HG03460 (cell line): ENCODE data around the gene GTF2H1.
"Not testable (repeated sequence)": the region's sequence is repeated elsewhere in the genome, so short reads cannot be mapped to it uniquely, and the experiment has no call there.

Experiments
- ATAC-seq: cut with Tn5 transposase; IDR thresholded peaks from one replicate; pipeline ENCODE4 v1.9.1; 2021; ENCODE audit not compliant: unreplicated experiment

Gene GTF2H1

DNA sequence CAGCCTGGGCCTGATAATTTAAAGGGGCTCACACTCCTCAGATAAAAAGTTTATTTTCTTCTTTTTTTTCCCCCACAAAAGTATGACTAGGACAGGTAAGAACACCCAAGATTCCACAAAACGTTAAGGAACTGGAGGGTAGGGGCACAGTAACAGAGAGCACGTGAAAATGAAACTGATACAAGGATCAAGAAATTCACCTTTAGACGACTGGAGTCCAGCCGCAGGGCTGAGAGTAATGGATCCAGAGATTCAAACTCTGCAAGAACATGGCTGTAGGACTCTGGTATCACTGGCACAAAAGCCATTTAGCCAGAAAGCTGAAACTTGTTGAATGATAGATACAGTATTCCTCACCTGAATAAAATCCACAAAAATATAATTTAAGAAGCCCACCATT lies 4.8 kb upstream of the GTF2H1 start:
- ATAC-seq: no peak

DNA sequence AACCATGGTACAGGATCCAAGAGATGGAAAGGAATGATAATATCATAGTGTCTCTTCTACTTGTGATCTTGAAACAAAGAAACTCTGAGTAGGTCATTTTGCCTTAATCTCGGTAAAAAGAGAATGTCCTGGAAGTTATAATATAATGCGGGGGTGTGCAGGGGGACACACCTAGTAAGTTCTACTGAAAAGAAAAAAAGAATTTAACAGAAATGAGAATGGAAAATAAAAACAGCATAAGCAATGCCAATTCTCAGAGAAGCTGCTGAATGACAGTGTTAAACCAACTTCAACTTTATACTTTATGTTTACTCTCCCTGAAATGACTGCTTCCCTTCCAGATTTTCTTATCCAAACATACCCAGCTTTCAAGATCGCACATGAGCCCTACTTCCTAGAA lies 2.5 kb upstream of the GTF2H1 start:
- no peak for ATAC-seq

DNA sequence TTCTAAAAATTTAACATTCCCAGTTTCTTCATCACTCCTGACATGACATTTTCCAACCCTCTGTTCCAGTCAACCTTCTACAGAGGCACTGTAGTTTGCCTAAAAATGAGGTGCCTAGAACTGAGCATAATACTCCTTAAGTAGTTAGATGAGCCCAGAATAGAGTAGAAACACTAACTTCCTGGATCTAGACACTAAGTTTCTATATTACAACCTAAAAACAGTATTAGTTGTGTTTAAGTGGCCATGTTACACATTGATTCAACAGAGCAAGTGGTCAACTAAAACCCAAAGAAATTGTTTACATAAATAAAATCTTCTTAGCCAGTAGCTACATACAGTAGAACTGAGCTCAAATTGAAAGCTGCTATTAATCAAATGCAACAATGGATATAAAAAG lies 1.8 kb upstream of the GTF2H1 start:
- ATAC-seq: no peak

GRCh38 chr11:18321578-18321968 lies 794 bp upstream of the GTF2H1 start:
- peak; percentile 2 for ATAC-seq

GRCh38 chr11:18322818-18323570 lies 627 bp downstream of the GTF2H1 start:
- no peak for ATAC-seq

DNA sequence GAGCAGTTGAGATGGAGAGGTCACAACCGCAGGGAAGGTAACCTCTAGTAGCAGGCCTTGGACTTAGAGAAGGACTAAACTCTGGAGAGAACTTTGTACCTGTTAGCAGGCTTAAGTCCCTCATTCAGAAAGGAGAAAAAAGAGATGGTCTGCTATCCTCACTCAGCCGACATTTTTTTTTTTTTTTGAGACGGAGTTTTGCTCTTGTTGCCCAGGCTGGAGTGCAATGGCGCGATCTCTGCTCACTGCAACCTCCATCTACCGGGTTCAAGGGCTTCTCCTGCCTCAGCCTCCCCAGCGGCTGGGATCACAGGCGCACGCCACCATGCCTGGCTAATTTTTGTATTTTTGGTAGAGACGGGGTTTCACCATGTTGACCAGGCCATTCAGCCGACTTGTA lies 1.5 kb downstream of the GTF2H1 start:
- not testable (repeated sequence) for ATAC-seq

GRCh38 chr11:18324381-18324780 lies 2.0 kb downstream of the GTF2H1 start:
- no peak for ATAC-seq

DNA sequence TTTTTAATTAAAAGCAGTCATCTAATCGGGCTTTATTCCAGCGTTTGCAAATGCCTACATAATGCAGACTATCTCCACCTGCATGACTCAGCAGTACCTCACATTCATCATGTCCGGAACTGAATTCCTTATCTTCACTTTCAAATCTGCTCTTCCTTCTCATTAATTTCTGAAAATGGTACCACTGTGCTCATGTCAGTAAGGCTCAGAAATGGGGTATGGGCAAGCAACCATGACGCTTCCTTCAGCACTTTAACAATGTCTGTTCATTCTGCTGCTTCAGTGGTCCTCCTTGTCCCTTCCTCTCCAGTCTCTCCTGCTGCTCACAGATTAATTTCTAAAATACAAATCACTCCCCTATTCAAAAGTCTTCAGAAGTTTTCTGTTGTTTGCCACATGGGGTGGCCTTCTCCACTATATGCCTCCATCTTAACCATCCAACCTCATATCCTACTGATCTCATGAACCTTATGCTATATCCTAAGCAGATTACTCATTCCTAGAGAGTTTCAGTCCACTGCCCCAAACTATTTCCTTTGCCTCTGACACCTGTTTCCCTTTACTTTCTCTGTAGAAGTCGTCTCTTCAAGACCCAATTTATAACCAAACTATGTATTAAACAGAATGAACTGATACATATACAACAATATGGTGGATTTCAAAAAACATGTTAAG lies 7.0 kb downstream of the GTF2H1 start:
- ATAC-seq: peak; percentile 65

DNA sequence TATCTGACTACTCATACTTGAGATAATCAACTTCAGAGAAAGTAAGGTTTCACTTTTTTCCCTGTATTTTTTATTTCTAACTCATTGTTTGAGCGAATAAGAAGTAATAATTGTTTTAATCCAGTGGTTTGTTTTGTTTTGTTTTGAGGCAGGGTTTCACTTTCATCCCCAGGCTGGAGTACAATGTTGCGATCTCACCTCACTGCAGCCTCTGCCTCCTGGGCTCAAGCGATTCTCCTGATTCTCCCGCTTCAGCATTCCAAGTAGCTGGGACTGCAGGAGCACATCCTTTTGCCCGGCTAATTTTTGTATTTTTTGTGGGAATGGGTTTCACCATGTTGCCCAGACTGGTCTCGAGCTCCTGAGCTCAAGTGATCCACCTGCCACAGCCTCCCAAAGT lies 8.6 kb downstream of the GTF2H1 start:
- ATAC-seq: no peak

GRCh38 chr11:18332302-18332701 lies 9.9 kb downstream of the GTF2H1 start:
- no peak for ATAC-seq

DNA sequence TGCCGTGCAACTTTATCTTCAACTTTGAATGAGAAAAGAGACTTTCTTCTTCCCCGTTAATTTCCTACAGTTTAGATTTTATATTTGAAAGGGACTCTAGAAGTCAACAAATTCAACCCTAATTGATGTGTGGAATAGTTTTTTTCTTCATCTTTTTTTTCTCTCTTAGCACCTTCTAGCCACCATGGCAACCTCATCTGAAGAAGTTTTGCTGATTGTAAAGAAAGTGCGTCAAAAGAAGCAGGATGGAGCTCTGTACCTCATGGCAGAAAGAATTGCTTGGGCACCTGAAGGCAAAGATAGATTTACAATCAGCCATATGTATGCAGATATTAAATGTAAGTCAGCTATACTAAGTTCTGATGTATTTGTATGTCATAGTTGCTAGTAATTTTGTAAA lies 10.5 kb downstream of the GTF2H1 start:
- ATAC-seq: no peak

- ATAC-seq: no peak
Observed at GRCh38 chr11:18347471-18348125, 25.2 kb downstream of the GTF2H1 start.

- no peak for ATAC-seq
Observed at GRCh38 chr11:18352581-18352980, 30.2 kb downstream of the GTF2H1 start.

DNA sequence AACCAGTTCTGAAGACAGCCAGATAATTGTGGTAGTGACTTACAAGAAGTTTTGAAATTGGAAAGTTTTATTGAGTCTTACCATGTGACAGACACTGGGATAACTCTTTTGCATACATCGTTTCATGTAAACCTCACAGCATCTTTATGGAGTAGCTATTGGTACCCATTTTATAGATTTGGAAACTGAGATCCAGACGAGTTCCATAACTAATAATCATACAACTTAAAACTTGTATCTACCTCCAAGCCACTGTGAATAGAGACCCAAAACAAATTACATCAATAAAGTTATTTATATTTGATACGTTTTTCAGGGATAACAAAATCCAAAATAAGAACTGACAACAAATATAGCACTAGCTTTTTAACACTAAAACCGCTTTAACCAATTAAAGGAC lies 36.3 kb downstream of the GTF2H1 start:
- ATAC-seq: no peak

DNA sequence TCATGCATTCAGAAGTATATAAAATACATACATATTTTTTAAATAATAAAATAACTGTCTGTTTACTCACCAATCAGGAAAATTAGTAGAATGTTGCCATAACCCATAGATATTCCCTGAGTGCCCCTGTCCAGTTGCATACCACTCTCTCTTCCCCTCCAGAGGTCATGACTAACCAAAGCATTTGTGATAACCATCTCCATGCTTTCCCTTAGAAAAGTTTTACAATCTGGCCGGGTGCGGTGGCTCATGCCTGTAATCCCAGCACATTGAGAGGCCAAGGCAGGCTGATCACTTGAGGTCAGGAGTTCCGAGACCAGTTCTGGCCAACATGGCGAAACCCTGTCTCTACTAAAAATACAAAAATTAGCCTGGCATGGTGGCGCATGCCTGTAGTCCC lies 38.8 kb downstream of the GTF2H1 start:
- no peak for ATAC-seq

DNA sequence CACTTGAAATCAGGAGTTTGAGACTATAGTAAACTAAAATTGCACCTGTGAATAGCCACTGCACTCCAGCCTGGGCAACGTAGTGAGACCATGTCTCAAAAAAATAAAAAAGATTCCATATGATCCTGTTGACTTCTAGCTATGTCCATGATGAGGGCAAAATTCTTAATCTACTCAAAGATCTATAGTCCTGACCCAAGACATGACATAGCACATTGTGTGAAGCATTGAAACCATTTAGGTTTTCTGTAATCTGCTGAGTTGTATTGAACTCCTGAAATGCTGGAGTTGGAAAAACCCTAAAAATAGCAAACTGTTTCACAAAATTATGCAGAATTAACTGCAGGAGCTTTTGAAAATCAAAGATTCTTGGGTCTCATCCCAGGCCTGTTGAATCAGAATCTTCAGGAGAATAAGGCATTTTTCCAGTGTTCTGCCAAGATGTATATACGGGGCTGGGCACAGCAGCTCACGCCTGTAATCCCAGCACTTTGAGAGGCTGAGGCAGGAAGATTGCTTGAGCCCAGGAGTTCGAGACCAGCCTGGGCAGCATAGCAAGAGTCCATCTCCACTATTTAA lies 42.2 kb downstream of the GTF2H1 start:
- no peak for ATAC-seq

- no peak for ATAC-seq
Observed at GRCh38 chr11:18365741-18366140, 43.4 kb downstream of the GTF2H1 start.

DNA sequence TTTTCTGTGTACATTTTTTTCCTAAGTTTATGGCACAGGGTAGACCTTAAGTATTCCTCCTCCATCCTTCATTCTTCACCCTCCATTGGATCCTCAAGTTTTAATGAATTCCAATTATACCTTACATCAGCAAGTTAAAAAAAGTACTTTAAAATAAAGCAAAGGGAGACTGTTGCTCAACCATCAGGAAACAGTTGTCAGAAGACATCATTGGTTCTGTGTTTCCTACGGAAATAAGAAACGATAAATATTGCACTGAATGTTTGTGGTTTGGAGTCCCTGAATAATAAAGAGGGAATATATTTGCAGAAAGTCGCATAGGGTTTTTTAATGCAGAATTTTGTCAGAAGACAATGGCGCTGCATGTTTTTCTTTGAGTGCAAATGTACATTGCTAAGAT lies 43.9 kb downstream of the GTF2H1 start:
- ATAC-seq: no peak

DNA sequence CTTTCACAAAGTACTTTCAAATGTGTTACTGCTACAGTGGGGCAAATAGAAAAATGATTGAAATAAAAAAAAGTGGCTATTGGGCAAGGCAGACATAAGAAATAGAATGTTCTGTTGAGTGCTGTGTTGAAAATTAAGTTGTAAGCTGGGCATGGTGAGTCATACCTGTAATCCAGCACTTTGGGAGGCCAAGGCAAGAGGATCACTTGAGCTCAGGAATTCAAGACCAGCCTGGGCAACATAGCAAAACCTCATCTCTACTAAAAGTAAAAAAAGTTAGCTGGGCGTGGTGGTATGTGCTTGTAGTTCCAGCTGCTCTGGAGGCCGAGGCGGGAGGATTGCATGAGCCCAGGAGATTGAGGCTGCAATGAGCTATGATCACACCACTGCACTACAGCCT lies 45.1 kb downstream of the GTF2H1 start:
- ATAC-seq: no peak

- no peak for ATAC-seq
Observed at GRCh38 chr11:18368221-18368620, 45.9 kb downstream of the GTF2H1 start.

GRCh38 chr11:18369398-18369797 lies 47.0 kb downstream of the GTF2H1 start:
- no peak for ATAC-seq

- ATAC-seq: no peak
Observed at GRCh38 chr11:18371279-18371678, 48.9 kb downstream of the GTF2H1 start.
